HEK293 (cell line): ENCODE data around the gene PKNOX2.

Source experiments
- CTCF ChIA-PET: fragments of 350-600 bp; formaldehyde crosslinking; extraction: SDS; loops from one replicate; lab custom pipeline; 2021; ENCODE audit warnings: antibody characterized with exemption; lab: Yijun Ruan, JAX
- POLR2A ChIA-PET: fragments of 300-600 bp; formaldehyde crosslinking; extraction: SDS; loops from one replicate; lab custom pipeline; 2020; ENCODE audit warnings: antibody characterized with exemption, inconsistent platforms; lab: Yijun Ruan, JAX
- H3K27ac ChIP-seq: fragments of 200-500 bp; sonication (Bioruptor generic); 2 replicates; pipeline ENCODE4 v1.5.1; 2014; ENCODE audit warnings: low read depth, low read length, control low read depth, inconsistent platforms; ENCODE audit errors: extremely low read depth
- H3K36me3 ChIP-seq, 2 experiments: fragments of 200-500 bp in 1 of 2; sonication (Bioruptor generic) in 1 of 2; 1 replicate in 1 of 2; 2 replicates in 1 of 2; pipeline ENCODE4 v1.5.1; 2014 to 2017; ENCODE audit warnings: inconsistent platforms in 2 of 2, low read length in 2 of 2; ENCODE audit not compliant: control insufficient read depth in 2 of 2, insufficient read depth in 1 of 2
- H3K4me1 ChIP-seq: fragments of 200-500 bp; sonication (Bioruptor generic); 2 replicates; pipeline ENCODE4 v1.5.1; 2014; ENCODE audit warnings: mild to moderate bottlenecking, low read length, inconsistent platforms; ENCODE audit not compliant: control insufficient read depth, insufficient read depth
- H3K4me3 ChIP-seq: 2 replicates; pipeline ENCODE4 v1.5.1; 2011; ENCODE audit warnings: low read depth, mild to moderate bottlenecking, control low read depth, low read length, moderate library complexity
- H3K9me3 ChIP-seq: fragments of 200-500 bp; sonication (Bioruptor generic); 2 replicates; pipeline ENCODE4 v1.5.1; 2014; ENCODE audit warnings: low read depth, low read length, inconsistent platforms; ENCODE audit not compliant: control insufficient read depth, insufficient read depth
- HIC1 ChIP-seq: fragments of 450-650 bp; formaldehyde crosslinking; IDR thresholded peaks from 2 replicates; pipeline ENCODE4 v1.5.1; 2016; ENCODE audit warnings: missing biosample characterization, missing genetic modification characterization
- OVOL3 ChIP-seq: fragments of 450-650 bp; formaldehyde crosslinking; IDR thresholded peaks from 2 replicates; pipeline ENCODE4 v1.5.1; 2016; ENCODE audit warnings: missing biosample characterization, missing genetic modification characterization
- PBX3 ChIP-seq: sonication (generic); formaldehyde crosslinking; IDR thresholded peaks from 2 replicates; pipeline ENCODE4 v1.8.1; 2022; ENCODE audit warnings: mild to moderate bottlenecking, moderate library complexity, missing genetic modification reagents
- ZNF174 ChIP-seq: fragments of 450-650 bp; formaldehyde crosslinking; IDR thresholded peaks from 2 replicates; pipeline ENCODE4 v1.5.0; 2017; ENCODE audit warnings: missing biosample characterization, mild to moderate bottlenecking, missing genetic modification characterization
- ZNF221 ChIP-seq: fragments of 450-650 bp; formaldehyde crosslinking; IDR thresholded peaks from 2 replicates; pipeline ENCODE4 v1.5.1; 2017; ENCODE audit warnings: missing biosample characterization, missing genetic modification characterization, borderline replicate concordance
- ZNF350 ChIP-seq: fragments of 450-650 bp; formaldehyde crosslinking; IDR thresholded peaks from 2 replicates; pipeline ENCODE4 v1.5.0; 2017; ENCODE audit warnings: missing biosample characterization, mild to moderate bottlenecking, missing genetic modification characterization
- ZNF398 ChIP-seq: fragments of 450-650 bp; formaldehyde crosslinking; IDR thresholded peaks from 2 replicates; pipeline ENCODE4 v1.5.1; 2017; ENCODE audit warnings: missing biosample characterization, missing genetic modification characterization
- ZNF501 ChIP-seq: fragments of 450-650 bp; formaldehyde crosslinking; IDR thresholded peaks from 2 replicates; pipeline ENCODE4 v1.5.1; 2016; ENCODE audit warnings: missing biosample characterization, missing genetic modification characterization
- ZNF548 ChIP-seq: fragments of 450-650 bp; formaldehyde crosslinking; IDR thresholded peaks from 2 replicates; pipeline ENCODE4 v1.5.1; 2016; ENCODE audit warnings: missing biosample characterization, missing genetic modification characterization
- ZNF549 ChIP-seq: fragments of 450-650 bp; IDR thresholded peaks from 2 replicates; pipeline ENCODE4 v1.5.1; 2018; ENCODE audit warnings: missing biosample characterization, missing genetic modification characterization, mild to moderate bottlenecking, inconsistent platforms, moderate library complexity
- ZNF624 ChIP-seq: fragments of 450-650 bp; formaldehyde crosslinking; IDR thresholded peaks from 2 replicates; pipeline ENCODE4 v1.5.1; 2017; ENCODE audit warnings: missing biosample characterization, missing genetic modification characterization
- ZNF658 ChIP-seq: fragments of 450-650 bp; formaldehyde crosslinking; IDR thresholded peaks from 2 replicates; pipeline ENCODE4; 2016; ENCODE audit warnings: missing biosample characterization, missing genetic modification characterization
- ZNF701 ChIP-seq: fragments of 450-650 bp; formaldehyde crosslinking; IDR thresholded peaks from 2 replicates; pipeline ENCODE4 v1.5.1; 2016; ENCODE audit warnings: missing biosample characterization, missing genetic modification characterization
- ZSCAN16 ChIP-seq: fragments of 450-650 bp; formaldehyde crosslinking; IDR thresholded peaks from 2 replicates; pipeline ENCODE4 v1.5.1; 2016; ENCODE audit warnings: missing biosample characterization, missing genetic modification characterization
- ZSCAN18 ChIP-seq: fragments of 450-650 bp; formaldehyde crosslinking; IDR thresholded peaks from 2 replicates; pipeline ENCODE4 v1.5.1; 2016; ENCODE audit warnings: missing biosample characterization, missing genetic modification characterization
- TF ChIP-seq, protein P1 (sequence below): fragments of 450-650 bp; formaldehyde crosslinking; IDR thresholded peaks from 2 replicates; pipeline ENCODE4 v1.5.1; 2016; ENCODE audit warnings: missing biosample characterization, missing genetic modification characterization, borderline replicate concordance
- TF ChIP-seq, protein P2 (sequence below): fragments of 450-650 bp; formaldehyde crosslinking; IDR thresholded peaks from 2 replicates; pipeline ENCODE4 v1.5.1; 2017; ENCODE audit warnings: missing biosample characterization, missing genetic modification characterization

Gene PKNOX2

DNA sequence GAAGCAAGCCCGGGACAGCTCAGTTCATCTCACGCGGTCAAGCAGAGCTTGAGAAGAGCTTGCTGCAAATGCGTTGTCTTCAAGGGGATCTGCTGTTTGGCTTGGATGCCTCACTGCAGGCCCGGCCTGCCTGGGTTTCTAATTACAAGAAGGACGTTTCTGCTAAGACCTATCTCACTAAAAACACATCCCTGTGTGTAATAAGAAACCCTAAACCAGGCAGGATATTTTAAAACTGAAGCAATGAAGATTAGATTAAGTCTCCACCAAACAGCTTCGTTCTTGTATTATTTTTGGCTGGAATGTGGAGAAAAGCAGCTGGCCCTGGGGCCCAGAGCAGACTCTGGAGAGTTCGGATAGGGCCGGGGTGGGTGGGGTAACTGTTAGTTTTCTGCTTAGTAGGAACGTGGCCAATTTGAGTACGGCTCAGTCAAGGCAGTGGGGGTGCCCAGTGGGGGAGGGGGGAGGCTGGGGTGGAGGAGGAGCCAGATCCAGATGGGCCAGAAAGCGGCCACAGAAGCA lies 6.0 kb downstream of the PKNOX2 start (continued):
- TF ChIP-seq, protein P1, sequence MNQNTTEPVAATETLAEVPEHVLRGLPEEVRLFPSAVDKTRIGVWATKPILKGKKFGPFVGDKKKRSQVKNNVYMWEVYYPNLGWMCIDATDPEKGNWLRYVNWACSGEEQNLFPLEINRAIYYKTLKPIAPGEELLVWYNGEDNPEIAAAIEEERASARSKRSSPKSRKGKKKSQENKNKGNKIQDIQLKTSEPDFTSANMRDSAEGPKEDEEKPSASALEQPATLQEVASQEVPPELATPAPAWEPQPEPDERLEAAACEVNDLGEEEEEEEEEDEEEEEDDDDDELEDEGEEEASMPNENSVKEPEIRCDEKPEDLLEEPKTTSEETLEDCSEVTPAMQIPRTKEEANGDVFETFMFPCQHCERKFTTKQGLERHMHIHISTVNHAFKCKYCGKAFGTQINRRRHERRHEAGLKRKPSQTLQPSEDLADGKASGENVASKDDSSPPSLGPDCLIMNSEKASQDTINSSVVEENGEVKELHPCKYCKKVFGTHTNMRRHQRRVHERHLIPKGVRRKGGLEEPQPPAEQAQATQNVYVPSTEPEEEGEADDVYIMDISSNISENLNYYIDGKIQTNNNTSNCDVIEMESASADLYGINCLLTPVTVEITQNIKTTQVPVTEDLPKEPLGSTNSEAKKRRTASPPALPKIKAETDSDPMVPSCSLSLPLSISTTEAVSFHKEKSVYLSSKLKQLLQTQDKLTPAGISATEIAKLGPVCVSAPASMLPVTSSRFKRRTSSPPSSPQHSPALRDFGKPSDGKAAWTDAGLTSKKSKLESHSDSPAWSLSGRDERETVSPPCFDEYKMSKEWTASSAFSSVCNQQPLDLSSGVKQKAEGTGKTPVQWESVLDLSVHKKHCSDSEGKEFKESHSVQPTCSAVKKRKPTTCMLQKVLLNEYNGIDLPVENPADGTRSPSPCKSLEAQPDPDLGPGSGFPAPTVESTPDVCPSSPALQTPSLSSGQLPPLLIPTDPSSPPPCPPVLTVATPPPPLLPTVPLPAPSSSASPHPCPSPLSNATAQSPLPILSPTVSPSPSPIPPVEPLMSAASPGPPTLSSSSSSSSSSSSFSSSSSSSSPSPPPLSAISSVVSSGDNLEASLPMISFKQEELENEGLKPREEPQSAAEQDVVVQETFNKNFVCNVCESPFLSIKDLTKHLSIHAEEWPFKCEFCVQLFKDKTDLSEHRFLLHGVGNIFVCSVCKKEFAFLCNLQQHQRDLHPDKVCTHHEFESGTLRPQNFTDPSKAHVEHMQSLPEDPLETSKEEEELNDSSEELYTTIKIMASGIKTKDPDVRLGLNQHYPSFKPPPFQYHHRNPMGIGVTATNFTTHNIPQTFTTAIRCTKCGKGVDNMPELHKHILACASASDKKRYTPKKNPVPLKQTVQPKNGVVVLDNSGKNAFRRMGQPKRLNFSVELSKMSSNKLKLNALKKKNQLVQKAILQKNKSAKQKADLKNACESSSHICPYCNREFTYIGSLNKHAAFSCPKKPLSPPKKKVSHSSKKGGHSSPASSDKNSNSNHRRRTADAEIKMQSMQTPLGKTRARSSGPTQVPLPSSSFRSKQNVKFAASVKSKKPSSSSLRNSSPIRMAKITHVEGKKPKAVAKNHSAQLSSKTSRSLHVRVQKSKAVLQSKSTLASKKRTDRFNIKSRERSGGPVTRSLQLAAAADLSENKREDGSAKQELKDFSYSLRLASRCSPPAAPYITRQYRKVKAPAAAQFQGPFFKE, result no peak
- TF ChIP-seq ZNF350 (tag by site-specific recombination) (no peak), ZSCAN18 (tag by site-specific recombination) (no peak), ZNF549 (tag by site-specific recombination) (no peak), ZNF221 (tag by site-specific recombination) (no peak), PBX3 (CRISPR knock-in tag) (no peak), HIC1 (no peak), ZNF501 (tag by site-specific recombination) (no peak; the same call in 1 of the 2 replicates), ZNF174 (tag by site-specific recombination) (no peak)
- TF ChIP-seq, protein P2, sequence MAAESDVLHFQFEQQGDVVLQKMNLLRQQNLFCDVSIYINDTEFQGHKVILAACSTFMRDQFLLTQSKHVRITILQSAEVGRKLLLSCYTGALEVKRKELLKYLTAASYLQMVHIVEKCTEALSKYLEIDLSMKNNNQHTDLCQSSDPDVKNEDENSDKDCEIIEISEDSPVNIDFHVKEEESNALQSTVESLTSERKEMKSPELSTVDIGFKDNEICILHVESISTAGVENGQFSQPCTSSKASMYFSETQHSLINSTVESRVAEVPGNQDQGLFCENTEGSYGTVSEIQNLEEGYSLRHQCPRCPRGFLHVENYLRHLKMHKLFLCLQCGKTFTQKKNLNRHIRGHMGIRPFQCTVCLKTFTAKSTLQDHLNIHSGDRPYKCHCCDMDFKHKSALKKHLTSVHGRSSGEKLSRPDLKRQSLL, result no peak

GRCh38 chr11:125171974-125172373 lies 7.4 kb downstream of the PKNOX2 start:
- ChIA-PET POLR2A (no interaction called here), CTCF (interaction anchor here (1.8 kb wide), 1 partner anchor 174 kb away, joined by 5 read pairs; no protein-coding TSS in a partner anchor)

More at GRCh38 chr11:125171974-125172373, 7.4 kb downstream of the PKNOX2 start:
- TF ChIP-seq ZSCAN16 (no peak), ZNF701 (tag by site-specific recombination) (no peak), ZNF548 (no peak), ZNF624 (no peak), OVOL3 (tag by site-specific recombination) (no peak), ZNF398 (tag by site-specific recombination) (no peak), ZNF658 (tag by site-specific recombination) (no peak)
- Histone ChIP-seq H3K4me1 (peaks cover 19% of the 10 kb centered on the region), H3K27ac (no peak overlapping the region), H3K9me3 (no peaks in the 10 kb centered on the region), H3K36me3 (no peaks in the 10 kb centered on the region), H3K4me3 (no peak overlapping the region)
